BLaER1 (cell line): ENCODE measurements around the gene ANO10.
"Not testable (repeated sequence)": the region's sequence is repeated elsewhere in the genome, so short reads cannot be mapped to it uniquely, and the experiment has no call there.

Experiments used
- H3K27ac ChIP-seq: shearing (Covaris generic); formaldehyde crosslinking; 2 replicates; pipeline ENCODE4 v1.8.1; 2022
- H3K27me3 ChIP-seq: shearing (Covaris generic); formaldehyde crosslinking; 2 replicates; pipeline ENCODE4 v1.8.1; 2022
- H3K36me3 ChIP-seq: shearing (Covaris generic); formaldehyde crosslinking; 2 replicates; pipeline ENCODE4 v1.8.1; 2022
- H3K4me1 ChIP-seq: shearing (Covaris generic); formaldehyde crosslinking; 2 replicates; pipeline ENCODE4 v1.8.1; 2022
- H3K4me2 ChIP-seq: shearing (Covaris generic); formaldehyde crosslinking; 2 replicates; pipeline ENCODE4 v1.8.1; 2022
- H3K4me3 ChIP-seq: shearing (Covaris generic); formaldehyde crosslinking; 2 replicates; pipeline ENCODE4 v1.8.1; 2022
- H3K9ac ChIP-seq: shearing (Covaris generic); formaldehyde crosslinking; 2 replicates; pipeline ENCODE4 v1.8.1; 2022
- H3K9me3 ChIP-seq: shearing (Covaris generic); formaldehyde crosslinking; 2 replicates; pipeline ENCODE4 v1.8.1; 2022
- H4K20me1 ChIP-seq: shearing (Covaris generic); formaldehyde crosslinking; 2 replicates; pipeline ENCODE4 v1.8.1; 2022
- Cebpa-rat ChIP-seq: shearing (Covaris generic); IDR thresholded peaks from 2 replicates; pipeline ENCODE4 v1.8.1; 2022

The ANO10 gene

GRCh38 chr3:43584043-43584826 is 37.6 kb downstream of the ANO10 start:
- Histone ChIP-seq H4K20me1 (no peaks in the 10 kb centered on the region), H3K27ac (no peak overlapping the region), H3K4me2 (no peak overlapping the region), H3K27me3 (no peaks in the 10 kb centered on the region), H3K4me1 (peaks cover 19% of the 10 kb centered on the region; the same call in 1 of the 2 replicates), H3K9me3 (no peaks in the 10 kb centered on the region), H3K9ac (no peak overlapping the region), H3K4me3 (no peak overlapping the region), H3K36me3 (no peaks in the 10 kb centered on the region)
- no peak for TF ChIP-seq Cebpa-rat

DNA sequence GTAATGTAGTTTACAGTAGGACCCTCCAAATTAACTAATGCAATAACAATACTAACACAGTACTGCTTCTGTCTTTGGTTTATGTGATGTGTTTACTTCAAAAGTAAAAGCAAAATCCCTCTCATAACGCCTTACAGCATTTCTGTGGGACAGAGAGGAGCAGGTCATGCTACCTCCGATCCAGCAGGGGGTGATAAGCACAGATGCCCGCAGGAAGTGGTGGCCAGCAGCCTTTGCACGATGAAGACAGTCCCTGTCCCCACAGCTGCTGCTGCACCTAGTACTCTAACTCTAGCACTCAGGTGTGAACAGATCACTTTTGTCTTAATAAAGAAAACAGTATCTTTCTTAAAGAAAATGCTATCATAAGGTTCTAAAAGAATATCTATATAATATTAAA is 38.3 kb downstream of the ANO10 start:
- Histone ChIP-seq H3K4me2 (no peak overlapping the region), H3K27ac (no peak overlapping the region), H3K36me3 (no peaks in the 10 kb centered on the region), H3K9ac (no peak overlapping the region), H3K4me1 (peaks cover 19% of the 10 kb centered on the region; the same call in 1 of the 2 replicates), H3K9me3 (no peaks in the 10 kb centered on the region), H3K27me3 (no peaks in the 10 kb centered on the region), H3K4me3 (no peak overlapping the region), H4K20me1 (no peaks in the 10 kb centered on the region)
- no peak for TF ChIP-seq Cebpa-rat

GRCh38 chr3:43582866-43583265 is 38.9 kb downstream of the ANO10 start:
- TF ChIP-seq Cebpa-rat, result no peak
- Histone ChIP-seq H3K36me3 (no peaks in the 10 kb centered on the region), H4K20me1 (no peaks in the 10 kb centered on the region), H3K4me1 (peaks cover 19% of the 10 kb centered on the region; the same call in 1 of the 2 replicates), H3K9me3 (no peaks in the 10 kb centered on the region), H3K4me3 (no peak overlapping the region), H3K27ac (no peak overlapping the region), H3K4me2 (peak overlapping the region; percentile 18; the same call in 1 of the 2 replicates), H3K27me3 (no peaks in the 10 kb centered on the region), H3K9ac (no peak overlapping the region)

GRCh38 chr3:43581343-43581742 is 40.5 kb downstream of the ANO10 start:
- peaks cover 19% of the 10 kb centered on the region; the same call in 1 of the 2 replicates for H3K4me1 ChIP-seq
- no peaks in the 10 kb centered on the region for H3K27me3 ChIP-seq
- H3K4me3 ChIP-seq, result no peak overlapping the region
- no peak for TF ChIP-seq Cebpa-rat
- H3K36me3 ChIP-seq, result peaks cover 6% of the 10 kb centered on the region
- H3K9me3 ChIP-seq, result no peaks in the 10 kb centered on the region
- no peak overlapping the region for H3K9ac ChIP-seq
- H3K4me2 ChIP-seq, result no peak overlapping the region
- H4K20me1 ChIP-seq, result no peaks in the 10 kb centered on the region
- no peak overlapping the region for H3K27ac ChIP-seq

GRCh38 chr3:43580181-43580580 is 41.6 kb downstream of the ANO10 start:
- H3K4me1 ChIP-seq, result peaks cover 19% of the 10 kb centered on the region; the same call in 1 of the 2 replicates
- no peaks in the 10 kb centered on the region for H4K20me1 ChIP-seq
- H3K9ac ChIP-seq, result no peak overlapping the region
- H3K27me3 ChIP-seq, result no peaks in the 10 kb centered on the region
- no peak overlapping the region for H3K27ac ChIP-seq
- no peaks in the 10 kb centered on the region for H3K9me3 ChIP-seq
- no peak overlapping the region for H3K4me2 ChIP-seq
- no peak for TF ChIP-seq Cebpa-rat
- H3K36me3 ChIP-seq, result peaks cover 7% of the 10 kb centered on the region
- H3K4me3 ChIP-seq, result no peak overlapping the region

GRCh38 chr3:43573576-43573975 is 48.2 kb downstream of the ANO10 start:
- TF ChIP-seq Cebpa-rat, result no peak
- no peak overlapping the region for H3K27ac ChIP-seq
- H3K9ac ChIP-seq, result no peak overlapping the region
- H3K4me1 ChIP-seq, result no peaks in the 10 kb centered on the region
- no peak overlapping the region for H3K4me3 ChIP-seq
- H4K20me1 ChIP-seq, result no peaks in the 10 kb centered on the region
- H3K36me3 ChIP-seq, result peaks cover 7% of the 10 kb centered on the region
- H3K27me3 ChIP-seq, result no peaks in the 10 kb centered on the region
- H3K9me3 ChIP-seq, result no peaks in the 10 kb centered on the region
- H3K4me2 ChIP-seq, result no peak overlapping the region

DNA sequence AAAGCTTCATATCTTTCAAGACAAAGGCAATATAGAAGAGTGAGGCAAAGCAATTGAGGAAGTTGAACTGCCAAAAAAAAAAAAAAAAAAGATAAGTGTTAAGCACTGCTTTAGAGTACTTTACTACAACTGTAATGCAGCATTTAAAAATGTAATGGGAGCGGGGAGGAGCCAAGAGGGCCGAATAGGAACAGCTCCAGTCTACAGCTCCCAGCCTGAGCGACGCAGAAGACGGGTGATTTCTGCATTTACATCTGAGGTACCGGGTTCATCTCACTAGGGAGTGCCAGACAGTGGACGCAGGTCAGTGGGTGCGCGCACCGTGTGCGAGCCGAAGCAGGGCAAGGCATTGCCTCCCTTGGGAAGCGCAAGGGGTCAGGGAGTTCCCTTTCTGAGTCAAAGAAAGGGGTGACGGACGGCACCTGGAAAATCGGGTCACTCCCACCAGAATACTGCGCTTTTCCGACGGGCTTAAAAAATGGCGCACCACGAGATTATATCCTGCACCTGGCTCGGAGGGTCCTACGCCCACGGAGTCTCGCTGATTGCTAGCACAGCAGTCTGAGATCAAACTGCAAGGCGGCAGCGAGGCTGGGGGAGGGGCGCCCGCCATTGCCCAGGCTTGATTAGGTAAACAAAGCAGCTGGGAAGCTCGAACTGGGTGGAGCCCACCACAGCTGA is 56.0 kb downstream of the ANO10 start:
- not testable (repeated sequence) for H3K27me3 ChIP-seq, H3K9ac ChIP-seq, H3K4me2 ChIP-seq, H3K9me3 ChIP-seq, H3K4me1 ChIP-seq, H3K36me3 ChIP-seq, H3K27ac ChIP-seq, H4K20me1 ChIP-seq, H3K4me3 ChIP-seq

- Histone ChIP-seq H4K20me1 (no peaks in the 10 kb centered on the region), H3K27ac (no peak overlapping the region), H3K36me3 (peaks cover 5% of the 10 kb centered on the region; the same call in 1 of the 2 replicates), H3K4me1 (no peaks in the 10 kb centered on the region), H3K9ac (no peak overlapping the region), H3K4me2 (no peak overlapping the region), H3K9me3 (no peaks in the 10 kb centered on the region), H3K4me3 (no peak overlapping the region), H3K27me3 (no peaks in the 10 kb centered on the region)
- TF ChIP-seq Cebpa-rat, result no peak
These were observed 61.9 kb downstream of the ANO10 start for GRCh38 chr3:43559961-43560360.

DNA sequence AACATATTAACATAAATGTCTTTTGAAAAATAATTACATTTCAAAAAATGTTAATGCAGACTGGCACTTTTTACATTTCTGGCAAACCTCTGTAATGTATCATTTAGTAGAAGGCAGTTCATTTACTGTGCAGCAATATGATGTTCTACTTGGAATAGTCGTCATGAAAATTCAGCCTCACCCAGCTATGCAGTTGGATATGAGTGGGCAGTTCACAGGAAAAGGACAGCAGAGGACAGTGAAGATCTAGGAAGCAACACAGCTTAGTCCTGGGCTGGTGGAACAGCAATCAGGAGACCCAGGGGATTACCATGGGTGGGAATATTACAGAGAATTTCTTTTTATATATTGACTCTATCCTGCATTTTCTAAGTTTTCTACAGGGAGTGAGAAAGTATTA is 63.6 kb downstream of the ANO10 start:
- no peak overlapping the region for H3K4me3 ChIP-seq
- no peak for TF ChIP-seq Cebpa-rat
- H3K36me3 ChIP-seq, result peaks cover 12% of the 10 kb centered on the region
- H3K9me3 ChIP-seq, result no peaks in the 10 kb centered on the region
- no peak overlapping the region for H3K27ac ChIP-seq
- no peak overlapping the region for H3K4me2 ChIP-seq
- no peaks in the 10 kb centered on the region for H4K20me1 ChIP-seq
- H3K9ac ChIP-seq, result no peak overlapping the region
- H3K27me3 ChIP-seq, result no peaks in the 10 kb centered on the region
- H3K4me1 ChIP-seq, result no peaks in the 10 kb centered on the region

- H3K9me3 ChIP-seq, result no peaks in the 10 kb centered on the region
- no peak overlapping the region for H3K9ac ChIP-seq
- no peaks in the 10 kb centered on the region for H4K20me1 ChIP-seq
- no peak overlapping the region for H3K4me2 ChIP-seq
- no peak for TF ChIP-seq Cebpa-rat
- 0 out of 2 replicates have a peak, but pooled peaks cover 4% of the 10 kb centered on the region for H3K4me1 ChIP-seq
- H3K27me3 ChIP-seq, result no peaks in the 10 kb centered on the region
- H3K36me3 ChIP-seq, result peaks cover 6% of the 10 kb centered on the region
- no peak overlapping the region for H3K27ac ChIP-seq
- H3K4me3 ChIP-seq, result no peak overlapping the region
These were observed 72.1 kb downstream of the ANO10 start for GRCh38 chr3:43549626-43550290.

DNA sequence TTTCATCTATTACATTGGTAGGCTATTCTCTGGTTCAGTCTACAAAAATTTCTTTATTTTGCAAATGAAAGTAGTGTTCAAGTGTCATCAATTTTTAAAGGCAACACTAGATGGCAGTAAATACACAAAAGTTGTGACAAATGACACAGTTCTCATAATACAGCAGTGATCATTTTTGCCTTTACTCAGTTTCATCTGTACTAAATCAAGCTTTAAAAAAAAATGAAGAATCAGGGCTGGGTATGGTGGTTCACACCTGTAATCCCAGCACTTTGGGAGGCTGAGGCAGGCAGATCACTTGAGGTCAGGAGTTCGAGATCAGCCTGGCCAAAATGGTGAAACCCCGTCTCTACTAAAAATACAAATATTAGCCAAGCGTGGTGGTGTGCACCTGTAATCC is 77.5 kb downstream of the ANO10 start:
- not testable (repeated sequence) for H3K27ac ChIP-seq, H3K4me3 ChIP-seq, H3K4me1 ChIP-seq, H3K9ac ChIP-seq, H4K20me1 ChIP-seq, H3K27me3 ChIP-seq, H3K36me3 ChIP-seq, H3K4me2 ChIP-seq, H3K9me3 ChIP-seq
